ENCODE results near the gene ADAM15. TPM values are rescaled to one million over a fixed set of nuclear protein-coding genes. Genes with fewer than 3 reads are reported as not detected.

ADAM15 gene
- total RNA-seq, 2 experiments from 2014 or later: 73.9 to 76.4 TPM

GRCh38 chr1:155023627-155024026 is 27.5 kb upstream of the ADAM15 start:
- Mint-ChIP-seq H3K4me3 (no peak overlapping the region), H3K4me1 (peaks cover 11% of the 10 kb centered on the region), H3K36me3 (ENCODE audit: low read depth) (peaks cover 16% of the 10 kb centered on the region), H3K9me3 (no peaks in the 10 kb centered on the region), H3K27me3 (no peaks in the 10 kb centered on the region), H3K27ac (no peak overlapping the region)
- no peak for DNase-seq
- POLR2A ChIA-PET: interaction anchor here (1.1 to 1.7 kb wide), 2 partner anchors 10 to 12 kb away, joined by 3 to 5 read pairs; no protein-coding TSS in a partner anchor
- CTCF ChIA-PET: interaction anchor here (0.9 to 2.9 kb wide), 2 partner anchors 24 to 61 kb away, joined by 3 to 11 read pairs; no protein-coding TSS in a partner anchor

- peaks cover 9% of the 10 kb centered on the region for H3K4me1 Mint-ChIP-seq
- ChIA-PET CTCF (interaction anchor here (0.7 kb wide), 2 partner anchors 54 to 148 kb away, joined by 3 to 4 read pairs; partner anchors contain the start of gene KRTCAP2), POLR2A (no interaction called here)
- peaks cover 2% of the 10 kb centered on the region for H3K27me3 Mint-ChIP-seq
- no peak overlapping the region for H3K4me3 Mint-ChIP-seq
- no peaks in the 10 kb centered on the region for H3K9me3 Mint-ChIP-seq
- no peak for DNase-seq
- H3K36me3 Mint-ChIP-seq (ENCODE audit: low read depth): peaks cover 9% of the 10 kb centered on the region
- no peak overlapping the region for H3K27ac Mint-ChIP-seq
These were observed 26.8 kb upstream of the ADAM15 start for GRCh38 chr1:155024315-155024714.

DNA sequence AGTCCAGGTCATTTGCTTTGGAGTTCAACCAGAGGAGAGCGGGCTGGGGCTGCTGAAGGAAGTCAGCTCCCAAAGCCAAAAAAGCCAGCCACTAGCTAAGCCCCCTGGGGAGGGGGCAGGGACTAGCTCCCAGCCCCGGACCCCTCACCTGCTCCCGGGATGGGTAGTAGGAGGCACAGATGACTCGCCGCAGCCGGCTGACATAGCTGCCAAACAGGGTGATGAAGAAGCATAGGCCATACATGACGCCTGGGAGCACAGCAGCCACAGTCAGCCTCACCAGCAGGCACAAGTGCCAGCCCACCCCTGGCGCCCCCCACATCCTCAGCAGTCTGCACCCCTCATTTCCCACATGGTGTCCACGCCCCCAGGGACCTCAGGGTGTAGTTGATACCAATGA is 25.0 kb upstream of the ADAM15 start:
- no peak overlapping the region for H3K27ac Mint-ChIP-seq
- H3K36me3 Mint-ChIP-seq (ENCODE audit: low read depth): no peaks in the 10 kb centered on the region
- H3K4me3 Mint-ChIP-seq: no peak overlapping the region
- ChIA-PET POLR2A (no interaction called here), CTCF (no interaction called here)
- peaks cover 2% of the 10 kb centered on the region for H3K27me3 Mint-ChIP-seq
- H3K4me1 Mint-ChIP-seq: peaks cover 4% of the 10 kb centered on the region
- no peaks in the 10 kb centered on the region for H3K9me3 Mint-ChIP-seq
- DNase-seq: no peak

DNA sequence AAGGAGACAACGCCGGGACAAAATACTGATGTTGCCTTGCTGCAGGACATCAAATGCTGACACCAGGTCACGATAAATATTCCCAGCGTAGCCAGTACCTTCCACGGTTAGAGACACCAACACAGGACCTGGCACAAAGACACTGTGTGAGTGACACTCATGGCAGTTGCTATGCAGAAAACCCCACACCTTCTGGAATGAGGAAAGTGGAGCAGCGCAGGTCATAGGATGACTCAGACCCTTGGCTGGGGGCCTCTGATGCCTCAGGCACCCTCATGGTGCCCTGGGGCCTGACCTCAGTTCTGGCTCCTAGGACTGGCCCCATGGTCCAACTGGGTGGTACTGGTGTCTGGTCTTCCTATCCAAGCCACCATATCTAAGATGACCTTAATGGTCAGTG is 24.5 kb upstream of the ADAM15 start:
- POLR2A ChIA-PET: no interaction called here
- H3K4me3 Mint-ChIP-seq: no peak overlapping the region
- H3K4me1 Mint-ChIP-seq: peaks cover 2% of the 10 kb centered on the region
- DNase-seq: no peak
- CTCF ChIA-PET: no interaction called here
- H3K9me3 Mint-ChIP-seq: no peaks in the 10 kb centered on the region
- peaks cover 2% of the 10 kb centered on the region for H3K27me3 Mint-ChIP-seq
- H3K36me3 Mint-ChIP-seq (ENCODE audit: low read depth): no peaks in the 10 kb centered on the region
- H3K27ac Mint-ChIP-seq: no peak overlapping the region

DNA sequence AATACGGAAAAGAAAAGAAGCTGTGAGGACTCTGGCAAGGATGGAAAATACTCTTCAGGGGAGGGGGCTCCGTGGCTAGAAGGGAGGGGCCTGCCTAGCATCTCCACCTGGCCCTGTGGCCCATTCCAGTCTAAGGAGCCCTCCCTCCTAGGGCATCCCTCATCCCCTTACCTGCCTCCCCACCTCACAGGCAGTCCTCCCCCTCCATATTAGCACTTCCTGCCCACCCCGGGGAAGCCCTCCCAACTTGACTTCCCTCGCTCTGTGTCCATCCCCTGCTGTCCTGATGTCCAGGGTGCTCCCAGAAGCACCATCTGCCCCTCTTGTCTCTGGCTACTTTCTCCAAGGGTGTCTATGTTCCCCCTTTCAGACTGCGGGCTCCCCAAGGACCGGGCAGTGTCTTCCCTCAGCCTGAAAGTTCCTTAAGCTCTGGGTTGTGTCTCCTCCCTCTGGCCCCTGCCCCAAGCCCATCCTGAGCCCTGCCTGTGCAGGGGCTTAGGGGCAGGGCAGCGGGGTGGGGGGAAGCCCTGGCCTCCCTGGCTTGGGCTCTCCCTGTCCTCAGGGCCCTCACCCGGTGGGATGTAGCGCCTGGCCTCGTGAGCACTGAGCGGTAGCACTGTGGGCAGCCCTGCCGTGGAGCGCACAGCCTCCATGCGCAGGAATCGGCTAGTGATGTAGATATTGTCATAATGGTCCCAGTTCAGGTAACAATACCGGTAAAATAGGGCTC is 21.4 kb upstream of the ADAM15 start:
- POLR2A ChIA-PET: interaction anchor here (0.6 kb wide), 1 partner anchor 9 kb away, joined by 3 read pairs; no protein-coding TSS in a partner anchor
- CTCF ChIA-PET: no interaction called here

GRCh38 chr1:155030243-155030795 is 20.8 kb upstream of the ADAM15 start:
- Mint-ChIP-seq H3K27me3 (peaks cover 2% of the 10 kb centered on the region), H3K9me3 (no peaks in the 10 kb centered on the region), H3K36me3 (ENCODE audit: low read depth) (no peaks in the 10 kb centered on the region), H3K4me3 (no peak overlapping the region), H3K27ac (no peak overlapping the region), H3K4me1 (no peaks in the 10 kb centered on the region)
- no peak for DNase-seq
- CTCF ChIA-PET: interaction anchor here (1.1 kb wide), 1 partner anchor 11 kb away, joined by 3 read pairs; no protein-coding TSS in a partner anchor
- POLR2A ChIA-PET: no interaction called here

More for the DNA sequence above, 21.4 kb upstream of the ADAM15 start:
- no peak for DNase-seq
- no peak overlapping the region for H3K27ac Mint-ChIP-seq
- no peaks in the 10 kb centered on the region for H3K9me3 Mint-ChIP-seq
- H3K36me3 Mint-ChIP-seq (ENCODE audit: low read depth): no peaks in the 10 kb centered on the region
- H3K4me1 Mint-ChIP-seq: no peaks in the 10 kb centered on the region
- H3K27me3 Mint-ChIP-seq: peaks cover 2% of the 10 kb centered on the region
- no peak overlapping the region for H3K4me3 Mint-ChIP-seq

DNA sequence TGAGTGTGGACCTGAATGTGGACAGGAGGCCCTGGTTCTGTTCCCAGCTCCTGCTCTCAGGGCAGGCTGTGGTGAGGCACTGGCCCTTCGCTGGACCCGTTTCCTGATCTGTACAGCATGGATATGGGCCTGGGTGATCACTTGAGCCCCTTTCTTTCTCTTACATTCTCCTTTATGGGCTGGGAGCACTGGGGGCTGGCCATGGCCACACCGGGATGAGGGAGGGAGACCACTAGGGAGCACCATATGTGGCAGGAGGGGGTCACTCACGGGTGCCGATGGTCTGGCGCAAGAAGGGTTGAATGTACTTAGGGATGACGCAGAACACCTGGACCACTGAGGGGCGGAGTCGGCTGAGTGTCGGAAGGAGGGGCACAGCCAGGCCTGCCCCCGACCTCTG is 20.2 kb upstream of the ADAM15 start:
- no peaks in the 10 kb centered on the region for H3K9me3 Mint-ChIP-seq
- no peaks in the 10 kb centered on the region for H3K4me1 Mint-ChIP-seq
- no peak overlapping the region for H3K27ac Mint-ChIP-seq
- H3K4me3 Mint-ChIP-seq: no peak overlapping the region
- DNase-seq: no peak
- H3K36me3 Mint-ChIP-seq (ENCODE audit: low read depth): no peaks in the 10 kb centered on the region
- ChIA-PET POLR2A (no interaction called here), CTCF (interaction anchor here (1.1 kb wide), 1 partner anchor 12 kb away, joined by 3 read pairs; no protein-coding TSS in a partner anchor)
- peaks cover 2% of the 10 kb centered on the region for H3K27me3 Mint-ChIP-seq

DNA sequence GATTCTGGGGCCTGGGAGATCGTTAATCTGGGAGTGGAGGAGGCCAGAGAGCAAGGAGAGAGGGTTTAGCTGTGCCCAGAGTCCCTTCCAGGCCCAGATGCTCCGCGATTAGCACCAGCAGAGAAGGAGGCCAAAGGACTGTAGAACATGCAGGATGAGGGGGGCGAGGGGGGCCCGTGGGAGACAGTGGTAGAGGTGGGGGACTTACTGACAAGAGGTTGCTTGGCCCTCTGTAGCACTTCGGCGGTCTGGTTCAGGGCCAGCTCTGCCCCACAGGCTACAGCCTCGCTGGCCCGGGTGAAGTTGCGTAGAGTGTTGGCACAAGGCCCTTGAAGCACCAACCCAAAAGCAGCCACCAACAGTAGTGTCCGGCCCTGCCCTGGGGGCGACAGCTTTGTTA is 18.2 kb upstream of the ADAM15 start:
- no peak for DNase-seq
- Mint-ChIP-seq H3K9me3 (no peaks in the 10 kb centered on the region), H3K4me1 (no peaks in the 10 kb centered on the region), H3K4me3 (no peak overlapping the region), H3K27ac (no peak overlapping the region), H3K36me3 (ENCODE audit: low read depth) (no peaks in the 10 kb centered on the region), H3K27me3 (peaks cover 5% of the 10 kb centered on the region)
- ChIA-PET POLR2A (no interaction called here), CTCF (interaction anchor here (0.8 kb wide), 1 partner anchor 59 kb away, joined by 3 read pairs; no protein-coding TSS in a partner anchor)

- no peaks in the 10 kb centered on the region for H3K36me3 Mint-ChIP-seq (ENCODE audit: low read depth)
- peaks cover 12% of the 10 kb centered on the region for H3K27me3 Mint-ChIP-seq
- DNase-seq: no peak
- no peaks in the 10 kb centered on the region for H3K4me1 Mint-ChIP-seq
- ChIA-PET CTCF (interaction anchor here (0.6 to 1.1 kb wide), 3 partner anchors 58 to 139 kb away, joined by 3 read pairs; partner anchors contain the start of gene KRTCAP2), POLR2A (no interaction called here)
- H3K9me3 Mint-ChIP-seq: no peaks in the 10 kb centered on the region
- H3K4me3 Mint-ChIP-seq: no peak within 1 kb of the TSS
- H3K27ac Mint-ChIP-seq: no peak within 1 kb of the TSS
These were observed 17.6 kb upstream of the ADAM15 start, which contains the start of the genes DCST1 and DCST2 for GRCh38 chr1:155033524-155033923. Gene DCST1 (plus strand): TSS chr1:155033824. CDS start chr1:155034037, 213 bp downstream. Gene DCST2 (minus strand): TSS chr1:155033781. CDS start chr1:155033701, 80 bp downstream.

DNA sequence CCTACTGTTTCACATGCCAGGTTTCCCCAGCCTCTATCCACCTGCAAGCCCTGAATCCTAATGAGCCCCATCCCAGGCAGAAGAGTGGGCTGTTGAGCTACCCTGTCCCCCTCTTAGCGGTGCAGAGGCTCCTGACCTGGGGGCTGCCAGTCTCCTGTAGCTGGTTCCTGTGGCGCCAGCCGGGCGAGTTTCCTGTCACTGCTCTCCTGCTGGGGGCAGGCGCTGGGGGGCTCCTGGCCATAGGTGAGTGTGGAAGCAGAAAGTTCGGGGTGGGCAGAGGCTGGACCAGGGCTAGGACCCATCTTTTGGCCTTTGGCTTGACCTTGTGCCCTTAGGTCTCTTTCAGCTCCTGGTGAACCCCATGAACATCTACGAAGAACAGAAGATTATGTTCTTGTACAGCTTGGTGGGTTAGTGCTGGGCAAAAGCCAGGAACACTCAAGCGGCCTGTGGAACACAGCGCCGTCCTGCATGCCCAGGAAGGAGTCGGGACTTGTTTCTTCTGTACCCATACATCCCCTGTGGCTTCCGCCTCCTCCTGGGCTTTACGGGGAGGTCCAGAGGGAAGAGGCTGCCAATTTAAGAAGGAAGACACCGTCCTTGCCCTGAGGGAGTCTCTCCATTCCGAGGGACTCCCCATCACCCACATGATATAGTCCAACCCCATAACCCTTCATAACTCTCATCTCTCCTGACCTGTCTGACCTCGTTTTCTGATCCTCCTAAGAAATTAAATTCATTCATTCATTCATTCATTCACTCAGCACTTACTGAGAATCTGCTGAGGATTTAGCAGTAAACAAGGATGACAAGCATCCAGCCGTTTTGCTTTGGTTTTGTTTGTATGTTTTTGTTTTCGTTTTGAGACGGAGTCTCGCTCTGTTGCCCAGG is 16.6 kb upstream of the ADAM15 start:
- CTCF ChIA-PET: interaction anchor here (1.1 to 1.4 kb wide), 2 partner anchors 16 to 138 kb away, joined by 3 to 4 read pairs; partner anchors contain the start of genes ADAM15 and KRTCAP2
- H3K4me1 Mint-ChIP-seq: peaks cover 7% of the 10 kb centered on the region
- no peak overlapping the region for H3K4me3 Mint-ChIP-seq
- H3K27ac Mint-ChIP-seq: no peak overlapping the region
- peaks cover 11% of the 10 kb centered on the region for H3K27me3 Mint-ChIP-seq
- H3K36me3 Mint-ChIP-seq (ENCODE audit: low read depth): no peaks in the 10 kb centered on the region
- POLR2A ChIA-PET: no interaction called here
- no peaks in the 10 kb centered on the region for H3K9me3 Mint-ChIP-seq
- DNase-seq: no peak

DNA sequence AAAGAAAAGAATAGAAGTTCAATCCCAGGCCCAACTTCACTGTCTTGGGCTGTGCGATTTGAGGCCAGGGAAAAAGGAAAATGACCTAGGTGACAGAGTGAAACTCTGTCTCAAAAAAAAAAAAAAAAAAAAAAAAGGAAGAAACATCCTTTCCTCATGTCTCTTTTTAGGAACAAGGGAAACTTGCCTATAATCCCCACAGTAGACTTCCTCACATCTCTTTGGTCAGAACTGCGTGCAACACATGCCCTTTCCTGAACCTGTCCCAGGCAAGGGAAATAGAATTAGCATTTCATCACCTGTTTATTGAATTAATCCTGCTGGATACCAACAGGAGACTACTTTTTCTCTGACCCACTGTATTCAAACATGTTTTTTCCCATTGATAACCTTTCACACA is 15.2 kb upstream of the ADAM15 start:
- H3K36me3 Mint-ChIP-seq (ENCODE audit: low read depth): no peaks in the 10 kb centered on the region
- peaks cover 7% of the 10 kb centered on the region for H3K4me1 Mint-ChIP-seq
- CTCF ChIA-PET: interaction anchor here (1.4 kb wide), 1 partner anchor 15 kb away, joined by 4 read pairs; the partner anchor contains the start of gene ADAM15
- no peak for DNase-seq
- H3K27me3 Mint-ChIP-seq: peaks cover 14% of the 10 kb centered on the region
- H3K4me3 Mint-ChIP-seq: no peak overlapping the region
- H3K27ac Mint-ChIP-seq: no peak overlapping the region
- POLR2A ChIA-PET: no interaction called here
- H3K9me3 Mint-ChIP-seq: no peaks in the 10 kb centered on the region

DNA sequence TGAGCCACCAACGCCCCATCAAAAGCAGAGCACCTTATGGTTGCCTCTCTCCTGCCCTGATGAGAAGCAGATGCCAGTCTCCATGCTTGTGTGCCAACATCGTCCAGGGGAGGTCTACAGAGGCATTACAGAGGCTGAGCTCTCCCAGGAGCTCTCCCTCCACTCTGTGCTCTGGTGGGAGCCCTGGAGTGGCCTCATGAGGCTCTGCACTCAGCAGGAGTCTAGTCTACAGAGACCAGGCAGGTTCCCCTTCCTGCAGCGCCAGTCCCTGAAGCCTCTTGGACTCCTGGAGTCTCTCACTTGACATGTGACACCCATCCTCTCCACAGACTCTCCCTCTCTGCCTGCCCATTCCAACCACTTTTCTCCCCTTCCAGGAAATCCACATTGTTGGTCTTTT is 14.1 kb upstream of the ADAM15 start:
- Mint-ChIP-seq H3K27me3 (peaks cover 14% of the 10 kb centered on the region), H3K27ac (no peak overlapping the region), H3K4me1 (peaks cover 7% of the 10 kb centered on the region), H3K36me3 (ENCODE audit: low read depth) (no peaks in the 10 kb centered on the region), H3K9me3 (no peaks in the 10 kb centered on the region), H3K4me3 (no peak overlapping the region)
- no peak for DNase-seq
- POLR2A ChIA-PET: no interaction called here
- CTCF ChIA-PET: interaction anchor here (1.3 to 12.9 kb wide), 2 partner anchors 14 to 21 kb away, joined by 3 to 107 read pairs; partner anchors contain the start of gene ADAM15
